Adipose tissue (tissue), 3 donors: Measurements from ENCODE around the gene ABHD16B. TPM values are rescaled to one million over a fixed set of nuclear protein-coding genes. Genes with fewer than 3 reads are reported as not detected.
"Not testable (repeated sequence)": the region's sequence is repeated elsewhere in the genome, so short reads cannot be mapped to it uniquely, and the experiment has no call there.

ENCODE experiments used
- H3K27ac ChIP-seq: one replicate; pipeline ENCODE4 v1.5.1; 2013; ENCODE audit warnings: low read depth, low read length
- WGBS, 3 donors: extraction: QIAGEN DNeasy Blood & Tissue Kit; methylation state at CpG; one replicate each; pipeline ENCODE4 v1.1.7; 2013; 5-methylcytosine and 5-hydroxymethylcytosine counted together
- polyA plus RNA-seq, 3 donors: library from polyadenylated mRNA; stranded (reverse); fragments of 200-250 nt; gene quantifications; one replicate each; pipeline ENCODE4 v1.2.3, GENCODE V29; 2013
- donor health status: healthy with polysubstance abuse.
- donor health status: Bipolar disorder and iron deficiency.
- donor health status: healthy.

The ABHD16B gene
- polyA plus RNA-seq, 3 donors: 0.72 to 1.2 TPM; not detected in 1

GRCh38 chr20:63864545-63864977 is 3.3 kb downstream of the ABHD16B start:
- WGBS, 3 donors: 0 to 1% (median 0%) methylated on average over 25 of the region's 25 CpGs
- no peak overlapping the region for H3K27ac ChIP-seq

- WGBS, 3 donors: 0% methylated on average over 63 to 68 of the region's 68 CpGs
- peak within 1 kb of the TSS; percentile 92 for H3K27ac ChIP-seq
Measured at GRCh38 chr20:63864978-63865640, 3.8 kb downstream of the ABHD16B start, which contains the start of gene TPD52L2. TSS of gene TPD52L2 (plus strand) at chr20:63865270. CDS start at chr20:63865366, 96 bp downstream.

GRCh38 chr20:63867042-63867441 is 5.7 kb downstream of the ABHD16B start:
- not testable (repeated sequence) for H3K27ac ChIP-seq
- 94 to 97% (median 95%) methylated on average over 13 of the region's 13 CpGs for WGBS, 3 donors

GRCh38 chr20:63868264-63868663 is 7.0 kb downstream of the ABHD16B start:
- 91 to 94% (median 93%) methylated on average over 5 of the region's 5 CpGs for WGBS, 3 donors
- H3K27ac ChIP-seq: no peak overlapping the region

- H3K27ac ChIP-seq: peak overlapping the region; percentile 51
- WGBS, 3 donors: 56 to 90% (median 60%) methylated on average over 14 of the region's 14 CpGs
Measured at GRCh38 chr20:63873477-63873971, 12.2 kb downstream of the ABHD16B start.

GRCh38 chr20:63874241-63874640 is 12.9 kb downstream of the ABHD16B start:
- H3K27ac ChIP-seq: not testable (repeated sequence)
- whole genome bisulfite sequencing, 3 donors: 67 to 90% (median 71%) methylated on average over 7 of the region's 7 CpGs

GRCh38 chr20:63876489-63877036 is 15.3 kb downstream of the ABHD16B start:
- no peak overlapping the region for H3K27ac ChIP-seq
- WGBS, 3 donors: 82 to 89% (median 86%) methylated on average over 19 of the region's 19 CpGs

GRCh38 chr20:63877755-63878470 is 16.6 kb downstream of the ABHD16B start:
- no peak overlapping the region for H3K27ac ChIP-seq
- 76 to 93% (median 84%) methylated on average over 32 of the region's 32 CpGs for WGBS, 3 donors

GRCh38 chr20:63878899-63879663 is 17.8 kb downstream of the ABHD16B start:
- WGBS, 3 donors: 90 to 95% (median 91%) methylated on average over 14 of the region's 14 CpGs
- no peak overlapping the region for H3K27ac ChIP-seq

- 91 to 98% (median 97%) methylated on average over 13 of the region's 13 CpGs for WGBS, 3 donors
- H3K27ac ChIP-seq: not testable (repeated sequence)
Measured at GRCh38 chr20:63880901-63881300, 19.6 kb downstream of the ABHD16B start.

- whole genome bisulfite sequencing, 3 donors: 87 to 90% (median 89%) methylated on average over 19 of the region's 19 CpGs
- no peak overlapping the region for H3K27ac ChIP-seq
Measured at GRCh38 chr20:63881451-63882226, 20.3 kb downstream of the ABHD16B start.

GRCh38 chr20:63882257-63883200 is 21.2 kb downstream of the ABHD16B start:
- 85 to 88% (median 88%) methylated on average over 28 of the region's 28 CpGs for WGBS, 3 donors
- no peak overlapping the region for H3K27ac ChIP-seq

GRCh38 chr20:63883201-63883593 is 21.9 kb downstream of the ABHD16B start:
- no peak overlapping the region for H3K27ac ChIP-seq
- WGBS, 3 donors: 72 to 94% (median 90%) methylated on average over 6 of the region's 6 CpGs

GRCh38 chr20:63884506-63885263 is 23.4 kb downstream of the ABHD16B start:
- WGBS, 3 donors: 78 to 85% (median 84%) methylated on average over 21 of the region's 21 CpGs
- H3K27ac ChIP-seq: no peak overlapping the region

- no peak overlapping the region for H3K27ac ChIP-seq
- 88 to 91% (median 88%) methylated on average over 27 of the region's 27 CpGs for WGBS, 3 donors
Measured at GRCh38 chr20:63885264-63886053, 24.2 kb downstream of the ABHD16B start.
